Neuron (in vitro differentiated cells): ENCODE results near the gene SNW1.
"Not testable (repeated sequence)": the region's sequence is repeated elsewhere in the genome, so short reads cannot be mapped to it uniquely, and the experiment has no call there.

ENCODE experiments used
- H2AFZ ChIP-seq: one replicate; pipeline ENCODE4 v1.6.1; 2013; ENCODE audit warnings: low read depth, mild to moderate bottlenecking, inconsistent platforms, low read length, moderate library complexity
- H3K27me3 ChIP-seq: one replicate; pipeline ENCODE4 v1.6.1; 2013; ENCODE audit warnings: low read length; ENCODE audit not compliant: insufficient read depth
- H3K36me3 ChIP-seq: one replicate; pipeline ENCODE4 v1.6.1; 2013; ENCODE audit warnings: low read length; ENCODE audit not compliant: insufficient read depth
- H3K4me1 ChIP-seq: one replicate; pipeline ENCODE4 v1.6.1; 2013; ENCODE audit warnings: low read length; ENCODE audit not compliant: insufficient read depth
- H3K4me3 ChIP-seq: 2 replicates; pipeline ENCODE4 v1.5.1; 2013; ENCODE audit warnings: mild to moderate bottlenecking, low read length, moderate library complexity
- H3K9me3 ChIP-seq: one replicate; pipeline ENCODE4 v1.6.1; 2013; ENCODE audit warnings: low read length

SNW1 gene

DNA sequence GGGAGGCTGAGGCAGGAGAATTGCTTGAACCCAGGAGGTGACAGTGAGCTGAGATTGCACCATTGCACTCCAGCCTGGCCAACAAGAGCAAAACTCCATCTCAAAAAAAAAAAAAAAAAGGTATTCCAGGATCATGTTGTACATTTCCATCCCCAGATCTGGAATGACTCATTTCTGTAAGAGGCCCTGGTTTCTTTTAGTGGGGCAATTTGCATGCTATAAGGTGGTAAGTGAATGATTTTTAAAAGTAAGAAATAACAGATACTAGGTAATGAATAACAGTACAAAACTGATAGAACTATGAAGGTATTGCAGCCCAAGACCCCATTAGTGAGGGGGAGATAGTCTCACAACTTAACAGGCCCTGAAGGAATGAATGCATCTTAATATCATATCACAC is 21.2 kb upstream of the SNW1 start:
- Histone ChIP-seq H3K27me3 (peaks cover 4% of the 10 kb centered on the region), H3K9me3 (no peaks in the 10 kb centered on the region), H3K36me3 (no peaks in the 10 kb centered on the region), H3K4me3 (no peak overlapping the region), H2AFZ (no peak overlapping the region), H3K4me1 (peaks cover 7% of the 10 kb centered on the region)

DNA sequence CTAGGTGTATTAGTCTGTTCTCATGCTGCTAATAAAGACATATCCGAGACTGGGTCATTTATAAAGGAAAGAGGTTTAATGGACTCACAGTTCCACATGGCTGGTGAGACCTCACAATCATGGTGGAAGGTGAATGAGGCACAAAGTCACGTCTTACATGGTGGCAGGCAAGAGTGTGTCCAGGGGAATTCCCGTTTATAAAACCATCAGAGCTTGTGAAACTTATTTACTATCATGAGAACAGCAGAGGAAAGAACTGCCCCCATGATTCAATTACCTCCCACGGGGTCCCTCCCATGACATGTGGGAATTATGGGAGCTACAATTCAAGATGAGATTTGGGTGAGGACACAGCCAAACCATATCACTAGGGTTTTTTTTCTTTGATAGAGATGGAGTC is 13.0 kb upstream of the SNW1 start:
- not testable (repeated sequence) for H3K36me3 ChIP-seq, H3K4me1 ChIP-seq, H3K4me3 ChIP-seq, H3K9me3 ChIP-seq, H2AFZ ChIP-seq, H3K27me3 ChIP-seq

GRCh38 chr14:77768442-77769069 is 7.6 kb upstream of the SNW1 start:
- H2AFZ ChIP-seq, H3K27me3 ChIP-seq, H3K4me3 ChIP-seq, H3K4me1 ChIP-seq, H3K36me3 ChIP-seq, H3K9me3 ChIP-seq: not testable (repeated sequence)

GRCh38 chr14:77763978-77764377 is 3.0 kb upstream of the SNW1 start:
- Histone ChIP-seq H3K36me3 (peaks cover 1% of the 10 kb centered on the region), H3K4me3 (no peak overlapping the region), H3K4me1 (peaks cover 16% of the 10 kb centered on the region), H3K27me3 (no peaks in the 10 kb centered on the region), H2AFZ (no peak overlapping the region), H3K9me3 (no peaks in the 10 kb centered on the region)

- Histone ChIP-seq H3K4me3 (no peak overlapping the region), H3K36me3 (peaks cover 5% of the 10 kb centered on the region), H3K27me3 (no peaks in the 10 kb centered on the region), H2AFZ (no peak overlapping the region), H3K4me1 (peaks cover 16% of the 10 kb centered on the region), H3K9me3 (no peaks in the 10 kb centered on the region)
These were observed 2.4 kb upstream of the SNW1 start for GRCh38 chr14:77763316-77763715.

DNA sequence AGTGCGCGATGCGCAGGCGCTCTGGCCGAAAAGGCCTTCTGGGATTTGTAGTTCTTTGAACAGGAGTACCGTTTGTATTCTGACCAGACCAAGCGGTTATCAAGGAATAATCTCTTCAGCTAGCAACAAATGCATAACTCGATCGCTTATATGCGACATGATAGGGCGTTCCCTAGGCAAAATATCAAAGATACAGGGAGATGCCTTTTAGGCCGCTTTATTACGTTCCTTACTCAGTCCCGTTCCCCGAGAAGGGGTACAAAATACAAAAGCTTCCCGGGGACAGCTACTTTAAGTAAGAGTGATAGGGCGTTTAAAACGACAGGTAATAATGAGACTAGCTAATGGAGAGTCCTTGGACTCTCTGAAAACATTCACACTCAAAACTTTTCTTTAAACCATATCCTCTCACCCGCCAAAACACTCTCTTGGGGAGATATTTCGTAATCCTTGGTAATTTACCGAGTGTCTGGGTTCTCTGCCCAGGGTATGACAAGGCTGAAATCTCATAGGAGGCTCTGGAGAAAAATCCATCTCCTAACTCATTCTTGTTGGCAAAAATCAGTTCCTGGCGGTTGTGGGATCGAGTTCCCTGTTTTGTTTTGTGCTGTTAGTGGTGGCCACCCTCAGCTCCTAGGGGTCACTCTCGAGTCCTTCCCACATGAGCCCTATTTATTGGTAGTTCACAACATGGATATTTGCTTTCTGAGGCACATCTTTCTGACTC is 412 bp upstream of the SNW1 start:
- Histone ChIP-seq H3K27me3 (no peaks in the 10 kb centered on the region), H3K36me3 (peaks cover 15% of the 10 kb centered on the region), H3K9me3 (no peaks in the 10 kb centered on the region), H3K4me3 (peak overlapping the region; percentile 71), H3K4me1 (peaks cover 16% of the 10 kb centered on the region), H2AFZ (peak overlapping the region; percentile 97)

- H3K9me3 ChIP-seq: peaks cover 10% of the 10 kb centered on the region
- no peaks in the 10 kb centered on the region for H3K4me1 ChIP-seq
- peaks cover 73% of the 10 kb centered on the region for H3K36me3 ChIP-seq
- no peak overlapping the region for H3K4me3 ChIP-seq
- no peak overlapping the region for H2AFZ ChIP-seq
- no peaks in the 10 kb centered on the region for H3K27me3 ChIP-seq
These were observed 8.0 kb downstream of the SNW1 start for GRCh38 chr14:77752799-77753516.

DNA sequence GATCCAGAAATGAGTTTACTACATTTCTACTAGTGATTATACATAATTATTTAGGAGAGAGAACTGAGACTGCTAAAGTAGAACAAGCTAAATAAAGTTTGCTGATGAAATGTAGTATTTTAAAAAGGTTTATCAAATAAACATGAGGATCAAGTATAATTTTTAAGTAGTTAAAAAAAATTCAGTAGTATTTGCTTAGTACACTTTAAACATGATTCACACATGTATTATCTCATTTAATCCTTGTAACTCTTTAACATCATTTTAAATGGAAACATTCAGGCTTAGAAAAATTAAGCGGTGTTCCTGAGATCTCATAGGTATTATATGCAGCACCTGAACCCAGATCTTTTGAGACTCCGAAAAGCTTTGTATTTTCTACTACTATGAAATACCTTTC is 8.7 kb downstream of the SNW1 start:
- H3K4me1 ChIP-seq: no peaks in the 10 kb centered on the region
- H2AFZ ChIP-seq: no peak overlapping the region
- H3K9me3 ChIP-seq: peaks cover 10% of the 10 kb centered on the region
- H3K27me3 ChIP-seq: no peaks in the 10 kb centered on the region
- H3K36me3 ChIP-seq: peaks cover 68% of the 10 kb centered on the region
- no peak overlapping the region for H3K4me3 ChIP-seq

GRCh38 chr14:77747425-77747824 is 13.5 kb downstream of the SNW1 start:
- peaks cover 68% of the 10 kb centered on the region for H3K36me3 ChIP-seq
- not testable (repeated sequence) for H2AFZ ChIP-seq, H3K4me1 ChIP-seq, H3K27me3 ChIP-seq, H3K9me3 ChIP-seq, H3K4me3 ChIP-seq

GRCh38 chr14:77746064-77746702 is 14.8 kb downstream of the SNW1 start:
- peaks cover 62% of the 10 kb centered on the region for H3K36me3 ChIP-seq
- no peaks in the 10 kb centered on the region for H3K4me1 ChIP-seq
- H3K4me3 ChIP-seq: no peak overlapping the region
- no peaks in the 10 kb centered on the region for H3K27me3 ChIP-seq
- peaks cover 2% of the 10 kb centered on the region for H3K9me3 ChIP-seq
- H2AFZ ChIP-seq: no peak overlapping the region

DNA sequence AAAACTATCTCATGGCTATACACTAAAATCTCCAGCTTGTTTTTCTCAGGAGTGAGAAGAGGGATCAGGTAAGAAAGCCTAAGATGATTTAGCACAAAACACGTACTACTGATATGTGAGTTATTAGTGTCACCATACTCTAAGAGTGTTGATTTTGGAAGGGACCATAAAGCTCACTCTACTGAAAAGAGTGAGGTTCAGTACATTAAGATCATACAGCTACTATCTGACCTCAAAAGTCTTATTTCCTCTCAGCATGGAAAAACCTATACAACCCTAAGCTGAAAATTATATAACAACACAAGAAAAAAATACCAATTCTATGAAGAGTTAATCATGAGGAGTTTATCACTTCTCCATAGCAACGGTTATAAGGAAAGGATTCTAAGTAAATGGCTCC is 19.5 kb downstream of the SNW1 start:
- Histone ChIP-seq H3K36me3 (peaks cover 61% of the 10 kb centered on the region), H3K9me3 (no peaks in the 10 kb centered on the region), H3K4me1 (no peaks in the 10 kb centered on the region), H3K27me3 (no peaks in the 10 kb centered on the region), H3K4me3 (no peak overlapping the region), H2AFZ (no peak overlapping the region)

DNA sequence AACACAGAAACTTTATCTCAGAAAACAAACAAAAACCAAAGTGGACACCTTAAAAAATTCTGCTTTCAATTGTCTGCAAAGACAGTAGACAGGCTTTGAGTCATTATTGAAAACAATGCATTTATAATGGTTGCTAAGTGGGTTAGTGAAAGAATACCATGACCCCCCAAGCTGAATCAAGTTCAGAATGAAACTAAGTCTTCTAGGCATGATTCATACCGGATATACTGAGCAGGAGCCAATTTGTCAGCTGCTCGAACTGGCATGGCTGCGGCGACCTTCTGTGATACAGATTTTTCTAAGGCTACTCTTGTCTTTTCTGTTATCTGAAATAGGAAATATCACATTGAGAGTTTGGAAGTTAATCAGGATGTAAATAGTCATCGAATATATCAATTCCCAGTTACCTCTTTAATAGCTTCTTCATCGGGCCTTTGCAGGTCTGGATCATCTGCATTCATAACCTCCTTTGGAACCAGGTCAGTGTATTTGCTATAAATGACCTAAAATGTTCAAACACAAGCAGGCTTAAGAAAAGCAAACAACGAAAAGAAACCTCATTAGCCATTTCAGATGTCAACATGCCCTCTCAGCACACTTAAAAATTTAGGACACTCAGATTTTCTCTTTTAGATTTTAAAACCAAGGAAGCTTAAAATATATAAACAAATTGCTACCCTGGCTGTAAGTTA is 22.3 kb downstream of the SNW1 start:
- Histone ChIP-seq H3K4me3 (no peak overlapping the region), H3K27me3 (no peaks in the 10 kb centered on the region), H2AFZ (no peak overlapping the region), H3K9me3 (no peaks in the 10 kb centered on the region), H3K4me1 (no peaks in the 10 kb centered on the region), H3K36me3 (peaks cover 68% of the 10 kb centered on the region)
